NCI-H2107 treated with DMSO at 0.1 percent for 48 hours (cell line): ENCODE results near the gene HNRNPA1L2.
"Not testable (repeated sequence)": the region's sequence is repeated elsewhere in the genome, so short reads cannot be mapped to it uniquely, and the experiment has no call there.

Experiments used
- DNase-seq: peaks from one replicate; lab custom pipeline; 2025; ENCODE audit not compliant: unreplicated experiment; lab: John Stamatoyannopoulos, UW

Gene HNRNPA1L2

GRCh38 chr13:52642131-52642530 lies at the start of gene HNRNPA1L2:
Gene HNRNPA1L2 (plus strand): TSS chr13:52642431. CDS start chr13:52642493, 62 bp downstream.
- DNase-seq = no peak

- not testable (repeated sequence) for DNase-seq
These were observed 49.1 kb upstream of the HNRNPA1L2 start for GRCh38 chr13:52593175-52593574.

- not testable (repeated sequence) for DNase-seq
These were observed 48.4 kb upstream of the HNRNPA1L2 start for GRCh38 chr13:52593812-52594211.

- DNase-seq = not testable (repeated sequence)
These were observed 47.9 kb upstream of the HNRNPA1L2 start for GRCh38 chr13:52594295-52594694.

- DNase-seq = no peak
These were observed 44.6 kb upstream of the HNRNPA1L2 start for GRCh38 chr13:52597676-52598075.

- DNase-seq = peak; percentile 43
These were observed 43.0 kb upstream of the HNRNPA1L2 start for GRCh38 chr13:52599037-52599847.

GRCh38 chr13:52599848-52600603 lies 42.2 kb upstream of the HNRNPA1L2 start:
- no peak for DNase-seq

GRCh38 chr13:52600666-52601065 lies 41.6 kb upstream of the HNRNPA1L2 start:
- no peak for DNase-seq

GRCh38 chr13:52603316-52603715 lies 38.9 kb upstream of the HNRNPA1L2 start:
- not testable (repeated sequence) for DNase-seq

- not testable (repeated sequence) for DNase-seq
These were observed 36.1 kb upstream of the HNRNPA1L2 start for GRCh38 chr13:52606126-52606525.

GRCh38 chr13:52606795-52607194 lies 35.4 kb upstream of the HNRNPA1L2 start:
- DNase-seq = not testable (repeated sequence)

GRCh38 chr13:52608184-52608583 lies 34.0 kb upstream of the HNRNPA1L2 start:
- DNase-seq = not testable (repeated sequence)

- DNase-seq = peak; percentile 35
These were observed 33.1 kb upstream of the HNRNPA1L2 start for GRCh38 chr13:52609013-52609606.

- DNase-seq = not testable (repeated sequence)
These were observed 32.1 kb upstream of the HNRNPA1L2 start for GRCh38 chr13:52610158-52610557.

- DNase-seq = no peak
These were observed 27.0 kb upstream of the HNRNPA1L2 start for GRCh38 chr13:52615134-52615801.

GRCh38 chr13:52615812-52616211 lies 26.4 kb upstream of the HNRNPA1L2 start:
- no peak for DNase-seq

GRCh38 chr13:52617070-52618060 lies 24.9 kb upstream of the HNRNPA1L2 start:
- peak; percentile 87 for DNase-seq

- not testable (repeated sequence) for DNase-seq
These were observed 11.0 kb upstream of the HNRNPA1L2 start for GRCh38 chr13:52631083-52631690.

- no peak for DNase-seq
These were observed 3.4 kb upstream of the HNRNPA1L2 start for GRCh38 chr13:52638666-52639328.
